PC-9 (cell line): ENCODE data around the gene SERPIND1. TPM values are rescaled to one million over a fixed set of nuclear protein-coding genes. Genes with fewer than 3 reads are reported as not detected.
"Not testable (repeated sequence)": the region's sequence is repeated elsewhere in the genome, so short reads cannot be mapped to it uniquely, and the experiment has no call there.

Experiments used
- BruUV-seq: library from RNA; stranded (reverse); fragments of 400-500 nt; replicated peaks from 2 replicates; lab custom pipeline; 2021; lab: Mats Ljungman, UMichigan
- CTCF ChIA-PET: fragments of 300-600 bp; sonication (Branson Sonifier 250); formaldehyde crosslinking; loops from one replicate; lab custom pipeline; 2022; ENCODE audit warnings: antibody characterized with exemption; lab: Charles Lee
- POLR2A ChIA-PET: fragments of 300-600 bp; sonication (Branson Sonifier 250); formaldehyde crosslinking; loops from one replicate; lab custom pipeline; 2022; ENCODE audit warnings: antibody characterized with exemption; ENCODE audit not compliant: unreplicated experiment; lab: Charles Lee
- DNase-seq, 2 experiments: peaks; one replicate each; pipeline versions ENCODE4 v3.0.0 to v3.0.0-alpha.2; 2015 to 2022; ENCODE audit warnings: mixed read lengths in 1 of 2
- H2AFZ ChIP-seq: fragments of 200-600 bp; sonication (generic); 2 replicates; pipeline ENCODE4 v1.8.1; 2017; ENCODE audit warnings: antibody characterized with exemption
- H3F3A ChIP-seq: fragments of 200-600 bp; sonication (generic); 2 replicates; pipeline ENCODE4 v1.8.1; 2017; ENCODE audit warnings: antibody characterized with exemption, mild to moderate bottlenecking, low read depth; ENCODE audit not compliant: insufficient read depth
- H3K27ac ChIP-seq: fragments of 200-600 bp; sonication (generic); 2 replicates; pipeline ENCODE4 v1.6.1; 2016; ENCODE audit warnings: mixed run types
- H3K27me3 ChIP-seq: fragments of 200-600 bp; sonication (generic); 2 replicates; pipeline ENCODE4 v1.6.1; 2016; ENCODE audit warnings: low read depth, mixed run types; ENCODE audit not compliant: insufficient read depth
- H3K36me3 ChIP-seq: fragments of 200-600 bp; sonication (generic); 2 replicates; pipeline ENCODE4 v1.6.1; 2016; ENCODE audit warnings: low read depth, mixed run types
- H3K4me1 ChIP-seq: fragments of 200-600 bp; sonication (generic); replicated peaks from 2 replicates; pipeline ENCODE4 v1.6.1; 2016; ENCODE audit warnings: mixed run types; ENCODE audit not compliant: insufficient read depth
- H3K4me2 ChIP-seq: fragments of 200-600 bp; sonication (generic); 2 replicates; pipeline ENCODE4 v1.6.1; 2017; ENCODE audit warnings: mixed run types
- H3K4me3 ChIP-seq: fragments of 200-600 bp; sonication (generic); 2 replicates; pipeline ENCODE4 v1.6.1; 2016; ENCODE audit warnings: mixed run types
- H3K79me2 ChIP-seq: fragments of 200-600 bp; sonication (generic); 2 replicates; pipeline ENCODE4 v1.6.1; 2017; ENCODE audit warnings: low read depth, mixed run types
- H3K9me2 ChIP-seq: fragments of 200-600 bp; sonication (generic); 2 replicates; pipeline ENCODE4 v1.8.1; 2017; ENCODE audit warnings: mild to moderate bottlenecking; ENCODE audit not compliant: insufficient read depth
- H3K9me3 ChIP-seq: fragments of 200-600 bp; sonication (generic); 2 replicates; pipeline ENCODE4 v1.8.1; 2016; ENCODE audit warnings: low read depth; ENCODE audit not compliant: insufficient read depth
- H4K20me1 ChIP-seq: fragments of 200-600 bp; sonication (generic); 2 replicates; pipeline ENCODE4 v1.8.1; 2017; ENCODE audit not compliant: insufficient read depth
- CTCF ChIP-seq: fragments of 200-600 bp; sonication (generic); conservative IDR thresholded peaks from 2 replicates; pipeline ENCODE4 v1.6.1; 2017; ENCODE audit warnings: mixed run types, antibody characterized with exemption, mild to moderate bottlenecking, moderate library complexity
- EZH2 ChIP-seq: fragments of 200-600 bp; sonication (generic); IDR thresholded peaks from 2 replicates; pipeline ENCODE4 v1.8.0; 2017; ENCODE audit warnings: antibody characterized with exemption, low read depth
- intact Hi-C: fragments of 100-400 bp; cut with micrococcal nuclease; formaldehyde crosslinking; loops from one replicate; pipeline ENCODE4 v1.10.0; 2022; ENCODE audit not compliant: unreplicated experiment
- total RNA-seq: library from RNA; stranded (reverse); gene quantifications from 2 replicates; pipeline ENCODE4 v1.2.3, GENCODE V29; 2021

Gene SERPIND1
- total RNA-seq, 1 experiment from 2014 or later, result not detected

- ChIA-PET CTCF (no interaction called here), POLR2A (no interaction called here)
- Histone ChIP-seq H3K27me3 (no peaks in the 10 kb centered on the region), H4K20me1 (no peaks in the 10 kb centered on the region), H3K4me2 (no peak overlapping the region), H3K9me3 (no peaks in the 10 kb centered on the region), H3K4me3 (no peak overlapping the region), H2AFZ (no peak overlapping the region), H3K9me2 (no peaks in the 10 kb centered on the region), H3K4me1 (no peaks in the 10 kb centered on the region), H3K79me2 (no peaks in the 10 kb centered on the region), H3K36me3 (0 out of 2 replicates have a peak, but pooled peaks cover 2% of the 10 kb centered on the region), H3K27ac (no peak overlapping the region), H3F3A (no peaks in the 10 kb centered on the region)
- intact Hi-C loops, result no loop called here
- no peak for TF ChIP-seq EZH2
- no peak for TF ChIP-seq CTCF
- no peak for DNase-seq
- no TSS peak for BruUV-seq
Measured at GRCh38 chr22:20764729-20765128, 9.2 kb upstream of the SERPIND1 start.

GRCh38 chr22:20765938-20766337, 8.0 kb upstream of the SERPIND1 start:
- H3K27me3 ChIP-seq, result no peaks in the 10 kb centered on the region
- CTCF ChIA-PET, result no interaction called here
- no peaks in the 10 kb centered on the region for H3K79me2 ChIP-seq
- no peak for DNase-seq
- no peak overlapping the region for H3K4me2 ChIP-seq
- BruUV-seq, result no TSS peak
- intact Hi-C loops, result no loop called here
- H3K9me2 ChIP-seq, result no peaks in the 10 kb centered on the region
- H3K27ac ChIP-seq, result no peak overlapping the region
- 0 out of 2 replicates have a peak, but pooled peaks cover 2% of the 10 kb centered on the region for H3K36me3 ChIP-seq
- H3K4me1 ChIP-seq, result no peaks in the 10 kb centered on the region
- no peak overlapping the region for H3K4me3 ChIP-seq
- no peaks in the 10 kb centered on the region for H4K20me1 ChIP-seq
- TF ChIP-seq CTCF (no peak), EZH2 (no peak)
- H2AFZ ChIP-seq, result no peak overlapping the region
- no peaks in the 10 kb centered on the region for H3F3A ChIP-seq
- POLR2A ChIA-PET, result no interaction called here
- H3K9me3 ChIP-seq, result no peaks in the 10 kb centered on the region

- H4K20me1 ChIP-seq, result no peaks in the 10 kb centered on the region
- no peaks in the 10 kb centered on the region for H3K27me3 ChIP-seq
- H3F3A ChIP-seq, result no peaks in the 10 kb centered on the region
- H3K4me1 ChIP-seq, result no peaks in the 10 kb centered on the region
- H2AFZ ChIP-seq, result no peak overlapping the region
- H3K4me3 ChIP-seq, result no peak overlapping the region
- H3K4me2 ChIP-seq, result no peak overlapping the region
- no peak overlapping the region for H3K27ac ChIP-seq
- no peak for DNase-seq
- H3K79me2 ChIP-seq, result no peaks in the 10 kb centered on the region
- H3K9me3 ChIP-seq, result no peaks in the 10 kb centered on the region
- POLR2A ChIA-PET, result no interaction called here
- no TSS peak for BruUV-seq
- CTCF ChIA-PET, result interaction anchor here (0.7 kb wide), 1 partner anchor 205 kb away, joined by 6 read pairs; no protein-coding TSS in a partner anchor
- intact Hi-C loops, result no loop called here
- TF ChIP-seq CTCF (no peak), EZH2 (no peak)
- H3K9me2 ChIP-seq, result no peaks in the 10 kb centered on the region
- 0 out of 2 replicates have a peak, but pooled peaks cover 2% of the 10 kb centered on the region for H3K36me3 ChIP-seq
Measured at GRCh38 chr22:20766530-20766929, 7.4 kb upstream of the SERPIND1 start.

- H3K36me3 ChIP-seq, H3K79me2 ChIP-seq, BruUV-seq, H2AFZ ChIP-seq, H3K4me2 ChIP-seq, H3K9me2 ChIP-seq, H3K27me3 ChIP-seq, H3K4me3 ChIP-seq, H3K4me1 ChIP-seq, intact Hi-C loops, DNase-seq, H3K9me3 ChIP-seq, H3F3A ChIP-seq, H3K27ac ChIP-seq, H4K20me1 ChIP-seq, CTCF ChIA-PET, POLR2A ChIA-PET: not testable (repeated sequence)
Measured at GRCh38 chr22:20769496-20769826, 4.5 kb upstream of the SERPIND1 start.
